Measurements from ENCODE around the gene ATP9B.

DNA sequence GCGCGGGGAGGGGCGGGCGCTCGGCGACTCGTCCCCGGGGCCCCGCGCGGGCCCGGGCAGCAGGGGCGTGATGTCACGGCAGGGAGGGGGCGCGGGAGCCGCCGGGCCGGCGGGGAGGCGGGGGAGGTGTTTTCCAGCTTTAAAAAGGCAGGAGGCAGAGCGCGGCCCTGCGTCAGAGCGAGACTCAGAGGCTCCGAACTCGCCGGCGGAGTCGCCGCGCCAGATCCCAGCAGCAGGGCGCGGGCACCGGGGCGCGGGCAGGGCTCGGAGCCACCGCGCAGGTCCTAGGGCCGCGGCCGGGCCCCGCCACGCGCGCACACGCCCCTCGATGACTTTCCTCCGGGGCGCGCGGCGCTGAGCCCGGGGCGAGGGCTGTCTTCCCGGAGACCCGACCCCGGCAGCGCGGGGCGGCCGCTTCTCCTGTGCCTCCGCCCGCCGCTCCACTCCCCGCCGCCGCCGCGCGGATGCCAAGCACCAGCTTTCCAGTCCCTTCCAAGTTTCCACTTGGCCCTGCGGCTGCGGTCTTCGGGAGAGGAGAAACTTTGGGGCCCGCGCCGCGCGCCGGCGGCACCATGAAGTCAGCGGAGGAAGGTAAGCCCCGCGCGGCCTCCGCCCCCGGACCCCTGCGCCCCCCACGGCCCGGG lies 326.7 kb downstream of the ATP9B start, which contains the start of gene NFATC1:
- TF ChIP-seq ZNF121 (tag by site-specific recombination; IDR thresholded peaks at IDR 0.05) (no peak), ZNF510 (tag by site-specific recombination; IDR thresholded peaks at IDR 0.05; ENCODE audit: insufficient replicate concordance) (no peak), ZNF184 (tag by site-specific recombination; IDR thresholded peaks at IDR 0.05) (no peak), TCF7L2 (IDR thresholded peaks at IDR 0.05; ENCODE audit: borderline replicate concordance, low read depth, low read length) (no peak), ZNF223 (tag by site-specific recombination; IDR thresholded peaks at IDR 0.05) (no peak), ZNF114 (tag by site-specific recombination; IDR thresholded peaks at IDR 0.05) (no peak), ZNF48 (tag by site-specific recombination; IDR thresholded peaks at IDR 0.05) (no peak), ZNF792 (tag by site-specific recombination; IDR thresholded peaks at IDR 0.05) (no peak), ZBTB7A (tag by site-specific recombination; IDR thresholded peaks at IDR 0.05; ENCODE audit: low read depth) (no peak), OVOL3 (tag by site-specific recombination; IDR thresholded peaks at IDR 0.05) (no peak), KLF16 (tag by site-specific recombination; IDR thresholded peaks at IDR 0.05) (no peak)
- TF ChIP-seq, protein P1, sequence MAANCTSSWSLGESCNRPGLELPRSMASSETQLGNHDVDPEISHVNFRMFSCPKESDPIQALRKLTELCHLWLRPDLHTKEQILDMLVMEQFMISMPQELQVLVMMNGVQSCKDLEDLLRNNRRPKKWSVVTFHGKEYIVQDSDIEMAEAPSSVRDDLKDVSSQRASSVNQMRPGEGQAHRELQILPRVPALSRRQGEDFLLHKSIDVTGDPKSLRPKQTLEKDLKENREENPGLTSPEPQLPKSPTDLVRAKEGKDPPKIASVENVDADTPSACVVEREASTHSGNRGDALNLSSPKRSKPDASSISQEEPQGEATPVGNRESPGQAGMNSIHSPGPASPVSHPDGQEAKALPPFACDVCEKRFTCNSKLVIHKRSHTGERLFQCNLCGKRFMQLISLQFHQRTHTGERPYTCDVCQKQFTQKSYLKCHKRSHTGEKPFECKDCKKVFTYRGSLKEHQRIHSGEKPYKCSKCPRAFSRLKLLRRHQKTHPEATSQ (tag by site-specific recombination; IDR thresholded peaks at IDR 0.05) = no peak
- TF ChIP-seq, protein P2, sequence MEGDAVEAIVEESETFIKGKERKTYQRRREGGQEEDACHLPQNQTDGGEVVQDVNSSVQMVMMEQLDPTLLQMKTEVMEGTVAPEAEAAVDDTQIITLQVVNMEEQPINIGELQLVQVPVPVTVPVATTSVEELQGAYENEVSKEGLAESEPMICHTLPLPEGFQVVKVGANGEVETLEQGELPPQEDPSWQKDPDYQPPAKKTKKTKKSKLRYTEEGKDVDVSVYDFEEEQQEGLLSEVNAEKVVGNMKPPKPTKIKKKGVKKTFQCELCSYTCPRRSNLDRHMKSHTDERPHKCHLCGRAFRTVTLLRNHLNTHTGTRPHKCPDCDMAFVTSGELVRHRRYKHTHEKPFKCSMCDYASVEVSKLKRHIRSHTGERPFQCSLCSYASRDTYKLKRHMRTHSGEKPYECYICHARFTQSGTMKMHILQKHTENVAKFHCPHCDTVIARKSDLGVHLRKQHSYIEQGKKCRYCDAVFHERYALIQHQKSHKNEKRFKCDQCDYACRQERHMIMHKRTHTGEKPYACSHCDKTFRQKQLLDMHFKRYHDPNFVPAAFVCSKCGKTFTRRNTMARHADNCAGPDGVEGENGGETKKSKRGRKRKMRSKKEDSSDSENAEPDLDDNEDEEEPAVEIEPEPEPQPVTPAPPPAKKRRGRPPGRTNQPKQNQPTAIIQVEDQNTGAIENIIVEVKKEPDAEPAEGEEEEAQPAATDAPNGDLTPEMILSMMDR (tag by site-specific recombination; IDR thresholded peaks at IDR 0.05) = no peak
- TF ChIP-seq, protein P3, sequence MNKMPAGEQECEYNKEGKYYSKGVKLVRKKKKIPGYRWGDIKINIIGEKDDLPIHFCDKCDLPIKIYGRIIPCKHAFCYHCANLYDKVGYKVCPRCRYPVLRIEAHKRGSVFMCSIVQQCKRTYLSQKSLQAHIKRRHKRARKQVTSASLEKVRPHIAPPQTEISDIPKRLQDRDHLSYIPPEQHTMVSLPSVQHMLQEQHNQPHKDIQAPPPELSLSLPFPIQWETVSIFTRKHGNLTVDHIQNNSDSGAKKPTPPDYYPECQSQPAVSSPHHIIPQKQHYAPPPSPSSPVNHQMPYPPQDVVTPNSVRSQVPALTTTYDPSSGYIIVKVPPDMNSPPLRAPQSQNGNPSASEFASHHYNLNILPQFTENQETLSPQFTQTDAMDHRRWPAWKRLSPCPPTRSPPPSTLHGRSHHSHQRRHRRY (tag by site-specific recombination; IDR thresholded peaks at IDR 0.05) = no peak

Measured in HEK293 (cell line).